ENCODE data around the gene PCDHA5.

Gene PCDHA5

GRCh38 chr5:140862441-140863295, 41.3 kb downstream of the PCDHA5 start:
- DNase-seq: no peak

- DNase-seq: no peak
Measured at GRCh38 chr5:140868721-140869554, 47.5 kb downstream of the PCDHA5 start, which contains the start of gene PCDHA11. PCDHA11 (plus strand) TSS chr5:140868957; CDS start chr5:140869104, 147 bp downstream.

- no peak for DNase-seq
Measured at GRCh38 chr5:140869555-140869886, 48.1 kb downstream of the PCDHA5 start.

DNA sequence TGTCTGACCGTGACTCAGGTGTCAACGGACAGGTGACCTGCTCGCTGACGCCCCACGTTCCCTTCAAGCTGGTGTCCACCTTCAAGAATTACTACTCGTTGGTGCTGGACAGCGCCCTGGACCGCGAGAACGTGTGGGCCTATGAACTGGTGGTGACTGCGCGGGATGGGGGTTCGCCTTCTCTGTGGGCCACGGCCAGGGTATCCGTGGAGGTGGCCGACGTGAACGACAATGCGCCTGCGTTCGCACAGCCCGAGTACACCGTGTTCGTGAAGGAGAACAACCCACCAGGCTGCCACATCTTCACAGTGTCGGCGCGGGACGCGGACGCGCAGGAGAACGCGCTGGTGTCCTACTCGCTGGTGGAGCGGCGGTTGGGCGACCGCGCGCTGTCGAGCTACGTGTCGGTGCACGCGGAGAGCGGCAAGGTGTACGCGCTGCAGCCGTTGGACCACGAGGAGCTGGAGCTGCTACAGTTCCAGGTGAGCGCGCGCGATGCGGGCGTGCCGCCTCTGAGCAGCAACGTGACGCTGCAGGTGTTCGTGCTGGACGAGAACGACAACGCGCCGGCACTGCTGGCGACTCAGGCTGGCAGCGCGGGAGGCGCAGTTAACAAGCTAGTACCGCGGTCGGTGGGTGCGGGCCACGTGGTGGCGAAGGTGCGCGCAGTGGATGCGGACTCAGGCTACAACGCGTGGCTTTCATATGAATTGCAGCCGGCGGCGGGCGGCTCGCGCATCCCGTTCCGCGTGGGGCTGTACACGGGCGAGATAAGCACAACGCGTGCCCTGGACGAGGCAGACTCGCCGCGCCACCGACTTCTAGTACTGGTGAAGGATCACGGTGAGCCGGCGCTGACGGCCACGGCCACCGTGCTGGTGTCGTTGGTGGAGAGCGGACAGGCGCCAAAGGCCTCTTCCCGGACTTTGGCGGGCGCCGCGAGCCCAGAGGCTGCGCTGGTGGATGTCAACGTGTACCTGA, 49.1 kb downstream of the PCDHA5 start:
- no peak for DNase-seq
